Activated T-cell treated with anti-CD3 and anti-CD28 coated beads, Interleukin-2, amount 50 U/mL, for 72 hours (primary cell): ENCODE measurements around the gene PCBP3. TPM values are rescaled to one million over a fixed set of nuclear protein-coding genes. Genes with fewer than 3 reads are reported as not detected.
A peak's percentile ranks its signal among the peaks of the same experiment; 100 is the strongest.

ENCODE experiments used
- ATAC-seq, 2 donors: fragments of 150-1000 bp; cut with Tn5 transposase; replicated peaks in 1 of 2; 2 replicates each; pipeline ENCODE4 v1.10.0; 2021; ENCODE audit warnings: moderate library complexity in 2 of 2, mild to moderate bottlenecking in 1 of 2
- DNase-seq, 2 donors: peaks; one replicate each; pipeline ENCODE4 v3.0.0; 2021 to 2022; ENCODE audit warnings: mixed read lengths in 1 of 2
- H3K27ac Mint-ChIP-seq: one replicate; pipeline ENCODE4 v1.8.0; 2022; ENCODE audit warnings: mild to moderate bottlenecking, moderate library complexity, mixed read lengths
- H3K27me3 Mint-ChIP-seq: one replicate; pipeline ENCODE4 v1.8.0; 2022; ENCODE audit warnings: low read depth, mixed read lengths
- H3K36me3 Mint-ChIP-seq, 2 donors: one replicate each; pipeline ENCODE4 v1.8.0; 2022; ENCODE audit warnings: mixed read lengths in 2 of 2, mild to moderate bottlenecking in 1 of 2; ENCODE audit not compliant: insufficient read depth in 2 of 2
- H3K4me1 Mint-ChIP-seq: one replicate; pipeline ENCODE4 v1.8.0; 2022; ENCODE audit warnings: low read depth, mixed read lengths
- H3K4me3 Mint-ChIP-seq, 2 donors: one replicate each; pipeline ENCODE4 v1.8.0; 2022; ENCODE audit warnings: mild to moderate bottlenecking in 2 of 2, mixed read lengths in 2 of 2, moderate library complexity in 2 of 2
- H3K9me3 Mint-ChIP-seq, 2 donors: one replicate each; pipeline ENCODE4 v1.8.0; 2022; ENCODE audit warnings: mixed read lengths in 2 of 2
- total RNA-seq, 2 donors: library from RNA; stranded (reverse); gene quantifications; one replicate each; pipeline ENCODE4 v1.2.3, GENCODE V29; 2022

PCBP3 gene
- total RNA-seq, 2 donors from 2014 or later = 20.2 to 24.1 TPM

DNA sequence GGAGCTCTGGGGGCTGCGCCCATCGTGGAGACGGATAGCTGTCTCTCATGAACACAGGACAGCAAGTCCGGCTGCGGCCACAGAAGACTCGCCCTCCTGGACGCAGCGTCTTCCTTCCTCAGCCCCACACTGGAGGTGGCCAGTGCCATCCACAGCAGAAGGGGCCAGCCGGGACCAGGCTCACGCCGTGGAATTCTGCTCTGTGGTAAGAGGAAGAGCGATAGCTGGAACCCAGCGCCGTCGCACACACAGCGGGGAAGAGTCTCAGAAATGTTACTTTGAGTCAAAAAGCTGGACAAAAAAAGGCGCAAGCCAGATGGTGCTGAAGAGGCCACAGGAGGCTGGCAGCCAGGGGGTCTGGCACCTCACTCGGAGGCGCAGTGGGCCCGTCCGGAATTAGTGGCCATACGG is 224.2 kb downstream of the PCBP3 start:
- no peaks in the 10 kb centered on the region for H3K4me1 Mint-ChIP-seq
- DNase-seq (no peak), ATAC-seq (no peak)
- no peak overlapping the region for H3K4me3 Mint-ChIP-seq
- H3K27me3 Mint-ChIP-seq = no peaks in the 10 kb centered on the region
- no peaks in the 10 kb centered on the region for H3K9me3 Mint-ChIP-seq
- H3K36me3 Mint-ChIP-seq = no peaks in the 10 kb centered on the region
- H3K27ac Mint-ChIP-seq = no peak overlapping the region

GRCh38 chr21:45868086-45868485 is 224.6 kb downstream of the PCBP3 start:
- ATAC-seq (no peak), DNase-seq (no peak)
- Mint-ChIP-seq H3K27ac (no peak overlapping the region), H3K9me3 (no peaks in the 10 kb centered on the region), H3K4me1 (no peaks in the 10 kb centered on the region), H3K36me3 (no peaks in the 10 kb centered on the region), H3K4me3 (no peak overlapping the region), H3K27me3 (no peaks in the 10 kb centered on the region)

- no peaks in the 10 kb centered on the region for H3K9me3 Mint-ChIP-seq
- H3K27ac Mint-ChIP-seq = no peak overlapping the region
- no peaks in the 10 kb centered on the region for H3K27me3 Mint-ChIP-seq
- H3K4me3 Mint-ChIP-seq = no peak overlapping the region
- DNase-seq (no peak), ATAC-seq (no peak)
- no peaks in the 10 kb centered on the region for H3K36me3 Mint-ChIP-seq
- no peaks in the 10 kb centered on the region for H3K4me1 Mint-ChIP-seq
Measured at GRCh38 chr21:45868488-45868887, 225.0 kb downstream of the PCBP3 start.

GRCh38 chr21:45869121-45870007 is 225.8 kb downstream of the PCBP3 start:
- ATAC-seq (no peak), DNase-seq (no peak)
- H3K27ac Mint-ChIP-seq = no peak overlapping the region
- no peaks in the 10 kb centered on the region for H3K9me3 Mint-ChIP-seq
- no peak overlapping the region for H3K4me3 Mint-ChIP-seq
- H3K36me3 Mint-ChIP-seq = no peaks in the 10 kb centered on the region
- no peaks in the 10 kb centered on the region for H3K4me1 Mint-ChIP-seq
- no peaks in the 10 kb centered on the region for H3K27me3 Mint-ChIP-seq

GRCh38 chr21:45870421-45870820 is 226.9 kb downstream of the PCBP3 start:
- H3K36me3 Mint-ChIP-seq = no peaks in the 10 kb centered on the region
- H3K27me3 Mint-ChIP-seq = no peaks in the 10 kb centered on the region
- peaks cover 2% of the 10 kb centered on the region for H3K4me1 Mint-ChIP-seq
- H3K27ac Mint-ChIP-seq = no peak overlapping the region
- H3K4me3 Mint-ChIP-seq = no peak overlapping the region
- DNase-seq = no peak
- no peak for ATAC-seq
- H3K9me3 Mint-ChIP-seq = no peaks in the 10 kb centered on the region

DNA sequence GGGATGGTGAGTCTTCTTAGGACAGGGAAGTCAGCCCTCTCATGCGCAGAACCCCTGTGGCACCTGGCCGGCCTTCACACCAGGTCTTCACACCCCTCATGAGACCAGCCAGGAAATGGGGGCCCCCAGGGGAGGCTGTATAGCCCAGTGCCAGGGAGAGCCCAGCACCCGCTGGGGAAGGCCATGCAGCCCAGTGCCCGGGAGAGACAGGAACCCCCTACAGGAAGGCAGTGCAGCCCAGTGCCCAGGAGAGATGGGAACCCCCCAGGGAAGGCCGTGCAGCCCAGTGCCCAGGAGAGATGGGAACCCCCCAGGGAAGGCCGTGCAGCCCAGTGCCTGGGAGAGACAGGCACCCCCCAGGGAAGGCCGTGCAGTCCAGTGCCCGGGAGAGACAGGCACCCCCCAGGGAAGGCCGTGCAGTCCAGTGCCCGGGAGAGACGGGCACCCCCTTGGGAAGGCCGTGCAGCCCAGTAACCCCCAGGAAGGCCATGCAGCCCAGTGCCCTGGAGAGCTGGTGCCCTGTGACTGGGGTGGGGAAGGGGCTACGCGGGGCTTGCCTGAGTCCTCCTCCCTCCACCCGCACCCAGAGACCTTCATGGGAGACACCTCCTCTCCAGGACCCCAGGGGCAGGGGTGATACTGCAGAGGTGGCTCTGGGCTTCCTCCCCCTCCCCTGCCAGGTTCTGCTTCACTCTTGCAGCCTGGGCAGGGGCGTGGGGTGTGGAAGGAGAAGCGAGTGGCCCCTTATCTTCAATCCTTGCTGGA is 227.5 kb downstream of the PCBP3 start:
- no peak overlapping the region for H3K27ac Mint-ChIP-seq
- peaks cover 5% of the 10 kb centered on the region for H3K4me1 Mint-ChIP-seq
- H3K4me3 Mint-ChIP-seq = no peak overlapping the region
- no peaks in the 10 kb centered on the region for H3K36me3 Mint-ChIP-seq
- no peak for DNase-seq
- H3K9me3 Mint-ChIP-seq = no peaks in the 10 kb centered on the region
- no peaks in the 10 kb centered on the region for H3K27me3 Mint-ChIP-seq
- no peak for ATAC-seq

- H3K4me3 Mint-ChIP-seq = no peak overlapping the region
- H3K27me3 Mint-ChIP-seq = no peaks in the 10 kb centered on the region
- DNase-seq = no peak
- H3K27ac Mint-ChIP-seq = no peak overlapping the region
- peaks cover 5% of the 10 kb centered on the region for H3K4me1 Mint-ChIP-seq
- H3K36me3 Mint-ChIP-seq = no peaks in the 10 kb centered on the region
- no peaks in the 10 kb centered on the region for H3K9me3 Mint-ChIP-seq
- no peak for ATAC-seq
Measured at GRCh38 chr21:45871616-45872236, 228.2 kb downstream of the PCBP3 start.

DNA sequence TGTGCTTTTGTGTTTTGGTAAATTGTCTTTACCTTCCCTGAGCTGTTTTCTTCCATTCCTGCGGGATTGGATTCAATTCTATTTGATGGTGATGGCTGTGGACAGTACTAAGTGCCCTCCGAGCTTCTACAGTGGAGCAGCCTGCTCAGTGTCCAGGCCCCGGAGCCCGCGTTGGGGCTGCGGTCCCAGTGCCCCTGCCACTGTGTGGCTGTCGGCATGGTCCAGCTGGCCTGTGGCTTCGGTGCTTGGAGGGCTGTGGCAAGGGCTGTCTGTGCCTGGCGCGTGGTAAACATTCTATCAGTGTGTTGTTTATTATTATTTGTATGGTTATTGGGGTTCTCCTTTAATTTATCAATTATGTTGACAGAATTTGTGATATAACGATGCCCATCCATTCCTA is 228.9 kb downstream of the PCBP3 start:
- no peaks in the 10 kb centered on the region for H3K36me3 Mint-ChIP-seq
- peaks cover 5% of the 10 kb centered on the region for H3K4me1 Mint-ChIP-seq
- no peaks in the 10 kb centered on the region for H3K9me3 Mint-ChIP-seq
- DNase-seq = no peak
- no peak overlapping the region for H3K4me3 Mint-ChIP-seq
- H3K27me3 Mint-ChIP-seq = no peaks in the 10 kb centered on the region
- no peak overlapping the region for H3K27ac Mint-ChIP-seq
- ATAC-seq = no peak

GRCh38 chr21:45872902-45873301 is 229.4 kb downstream of the PCBP3 start:
- H3K27me3 Mint-ChIP-seq = no peaks in the 10 kb centered on the region
- ATAC-seq (no peak), DNase-seq (no peak)
- H3K9me3 Mint-ChIP-seq = no peaks in the 10 kb centered on the region
- no peak overlapping the region for H3K27ac Mint-ChIP-seq
- peaks cover 5% of the 10 kb centered on the region for H3K4me1 Mint-ChIP-seq
- H3K36me3 Mint-ChIP-seq = no peaks in the 10 kb centered on the region
- H3K4me3 Mint-ChIP-seq = no peak overlapping the region

DNA sequence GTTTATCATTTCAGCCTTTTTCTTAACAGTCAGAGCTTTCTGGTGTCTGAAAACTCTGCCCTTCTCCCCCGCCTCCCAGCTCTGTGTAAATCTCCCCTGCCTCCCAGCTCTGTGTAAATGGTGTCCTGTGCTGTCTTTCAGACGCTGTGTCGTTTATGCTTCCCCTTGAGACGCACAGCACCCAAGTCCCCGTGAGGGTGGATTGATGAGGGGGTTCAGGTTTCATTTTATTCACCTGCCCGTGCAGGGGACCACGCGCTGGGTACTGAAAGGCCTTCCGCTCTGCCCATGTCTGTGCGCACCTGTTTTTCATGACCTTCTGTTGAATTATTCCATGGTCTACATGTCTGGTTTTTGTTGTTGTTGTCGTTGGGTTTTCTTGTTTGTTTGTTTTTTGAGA is 229.9 kb downstream of the PCBP3 start:
- Mint-ChIP-seq H3K4me3 (no peak overlapping the region), H3K4me1 (peaks cover 5% of the 10 kb centered on the region), H3K27me3 (no peaks in the 10 kb centered on the region), H3K27ac (no peak overlapping the region), H3K36me3 (no peaks in the 10 kb centered on the region), H3K9me3 (no peaks in the 10 kb centered on the region)
- ATAC-seq = no peak
- no peak for DNase-seq

DNA sequence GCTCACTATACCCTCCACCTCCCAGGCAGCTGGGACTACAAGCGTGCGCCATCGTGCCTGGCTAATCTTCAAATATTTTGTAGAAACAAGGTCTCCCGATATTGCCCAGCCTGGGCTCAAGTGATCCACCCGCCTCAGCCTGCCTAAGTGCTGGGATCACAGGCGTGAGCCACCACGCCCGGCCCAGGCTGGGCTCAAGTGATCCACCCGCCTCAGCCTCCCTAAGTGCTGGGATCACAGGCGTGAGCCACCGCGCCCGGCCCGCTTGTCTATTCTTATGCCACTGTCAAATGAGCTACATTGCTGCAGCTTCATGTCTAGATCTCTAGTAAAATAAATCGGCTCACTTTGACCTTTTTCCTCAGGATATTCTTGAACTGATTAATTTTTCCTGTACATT is 230.3 kb downstream of the PCBP3 start:
- no peak overlapping the region for H3K27ac Mint-ChIP-seq
- H3K27me3 Mint-ChIP-seq = no peaks in the 10 kb centered on the region
- H3K36me3 Mint-ChIP-seq = no peaks in the 10 kb centered on the region
- no peak overlapping the region for H3K4me3 Mint-ChIP-seq
- H3K9me3 Mint-ChIP-seq = no peaks in the 10 kb centered on the region
- H3K4me1 Mint-ChIP-seq = peaks cover 5% of the 10 kb centered on the region
- DNase-seq (no peak), ATAC-seq (no peak)

GRCh38 chr21:45874716-45875415 is 231.3 kb downstream of the PCBP3 start:
- DNase-seq = peak in 1 of 2 donors; percentile 18
- Mint-ChIP-seq H3K27ac (no peak overlapping the region), H3K4me3 (no peak overlapping the region), H3K9me3 (no peaks in the 10 kb centered on the region), H3K36me3 (no peaks in the 10 kb centered on the region), H3K4me1 (peaks cover 5% of the 10 kb centered on the region), H3K27me3 (no peaks in the 10 kb centered on the region)
- ATAC-seq = peak; percentile 59 to 80

GRCh38 chr21:45875416-45875760 is 231.9 kb downstream of the PCBP3 start:
- Mint-ChIP-seq H3K9me3 (no peaks in the 10 kb centered on the region), H3K4me3 (no peak overlapping the region), H3K4me1 (peaks cover 8% of the 10 kb centered on the region), H3K27me3 (no peaks in the 10 kb centered on the region), H3K27ac (no peak overlapping the region), H3K36me3 (no peaks in the 10 kb centered on the region)
- DNase-seq (no peak), ATAC-seq (no peak)
